Activated naive CD8-positive, alpha-beta T cell (primary cell): ENCODE measurements around the gene ALPL.

Experiments used
- H3K27ac Mint-ChIP-seq: one replicate; pipeline ENCODE4 v1.8.0; 2021; ENCODE audit warnings: mixed read lengths
- H3K27me3 Mint-ChIP-seq: one replicate; pipeline ENCODE4 v1.8.0; 2021; ENCODE audit warnings: mixed read lengths
- H3K36me3 Mint-ChIP-seq: one replicate; pipeline ENCODE4 v1.8.0; 2021; ENCODE audit warnings: mixed read lengths
- H3K4me1 Mint-ChIP-seq: one replicate; pipeline ENCODE4 v1.8.0; 2021; ENCODE audit warnings: low read depth, mixed read lengths
- H3K4me3 Mint-ChIP-seq: one replicate; pipeline ENCODE4 v1.8.0; 2021; ENCODE audit warnings: mild to moderate bottlenecking, mixed read lengths
- H3K9me3 Mint-ChIP-seq: one replicate; pipeline ENCODE4 v1.8.0; 2021; ENCODE audit warnings: low read depth, mixed read lengths

ALPL gene

GRCh38 chr1:21570528-21570875 is 61.3 kb downstream of the ALPL start:
- H3K4me3 Mint-ChIP-seq = no peak overlapping the region
- no peak overlapping the region for H3K27ac Mint-ChIP-seq
- peaks cover 10% of the 10 kb centered on the region for H3K27me3 Mint-ChIP-seq
- no peaks in the 10 kb centered on the region for H3K9me3 Mint-ChIP-seq
- H3K36me3 Mint-ChIP-seq = no peaks in the 10 kb centered on the region
- H3K4me1 Mint-ChIP-seq = no peaks in the 10 kb centered on the region

GRCh38 chr1:21570885-21571284 is 61.7 kb downstream of the ALPL start:
- Mint-ChIP-seq H3K27ac (no peak overlapping the region), H3K27me3 (peaks cover 10% of the 10 kb centered on the region), H3K36me3 (no peaks in the 10 kb centered on the region), H3K9me3 (no peaks in the 10 kb centered on the region), H3K4me3 (no peak overlapping the region), H3K4me1 (no peaks in the 10 kb centered on the region)

- Mint-ChIP-seq H3K4me3 (no peak overlapping the region), H3K27me3 (peaks cover 13% of the 10 kb centered on the region), H3K4me1 (no peaks in the 10 kb centered on the region), H3K36me3 (no peaks in the 10 kb centered on the region), H3K27ac (no peak overlapping the region), H3K9me3 (no peaks in the 10 kb centered on the region)
Measured at GRCh38 chr1:21572221-21572620, 63.0 kb downstream of the ALPL start.

- Mint-ChIP-seq H3K4me1 (no peaks in the 10 kb centered on the region), H3K4me3 (no peak overlapping the region), H3K27me3 (peaks cover 13% of the 10 kb centered on the region), H3K27ac (no peak overlapping the region), H3K9me3 (no peaks in the 10 kb centered on the region), H3K36me3 (no peaks in the 10 kb centered on the region)
Measured at GRCh38 chr1:21572735-21573277, 63.6 kb downstream of the ALPL start.

GRCh38 chr1:21573475-21573874 is 64.3 kb downstream of the ALPL start:
- H3K4me1 Mint-ChIP-seq = no peaks in the 10 kb centered on the region
- H3K36me3 Mint-ChIP-seq = no peaks in the 10 kb centered on the region
- no peaks in the 10 kb centered on the region for H3K9me3 Mint-ChIP-seq
- H3K27me3 Mint-ChIP-seq = peaks cover 13% of the 10 kb centered on the region
- H3K27ac Mint-ChIP-seq = no peak overlapping the region
- no peak overlapping the region for H3K4me3 Mint-ChIP-seq

GRCh38 chr1:21573971-21574465 is 64.8 kb downstream of the ALPL start:
- no peak overlapping the region for H3K27ac Mint-ChIP-seq
- H3K4me3 Mint-ChIP-seq = no peak overlapping the region
- no peaks in the 10 kb centered on the region for H3K9me3 Mint-ChIP-seq
- no peaks in the 10 kb centered on the region for H3K36me3 Mint-ChIP-seq
- no peaks in the 10 kb centered on the region for H3K4me1 Mint-ChIP-seq
- H3K27me3 Mint-ChIP-seq = peaks cover 13% of the 10 kb centered on the region

GRCh38 chr1:21574466-21575151 is 65.4 kb downstream of the ALPL start:
- H3K27me3 Mint-ChIP-seq = peaks cover 13% of the 10 kb centered on the region
- H3K9me3 Mint-ChIP-seq = no peaks in the 10 kb centered on the region
- H3K27ac Mint-ChIP-seq = no peak overlapping the region
- H3K4me3 Mint-ChIP-seq = no peak overlapping the region
- H3K4me1 Mint-ChIP-seq = no peaks in the 10 kb centered on the region
- H3K36me3 Mint-ChIP-seq = no peaks in the 10 kb centered on the region

- no peaks in the 10 kb centered on the region for H3K9me3 Mint-ChIP-seq
- H3K27ac Mint-ChIP-seq = no peak overlapping the region
- no peaks in the 10 kb centered on the region for H3K4me1 Mint-ChIP-seq
- no peaks in the 10 kb centered on the region for H3K36me3 Mint-ChIP-seq
- peaks cover 13% of the 10 kb centered on the region for H3K27me3 Mint-ChIP-seq
- H3K4me3 Mint-ChIP-seq = no peak overlapping the region
Measured at GRCh38 chr1:21575351-21575942, 66.2 kb downstream of the ALPL start.

GRCh38 chr1:21576031-21576797 is 67.0 kb downstream of the ALPL start:
- Mint-ChIP-seq H3K4me3 (no peak overlapping the region), H3K9me3 (no peaks in the 10 kb centered on the region), H3K4me1 (no peaks in the 10 kb centered on the region)

GRCh38 chr1:21576798-21577187 is 67.6 kb downstream of the ALPL start:
- Mint-ChIP-seq H3K36me3 (no peaks in the 10 kb centered on the region), H3K4me1 (no peaks in the 10 kb centered on the region)

More at GRCh38 chr1:21576031-21576797, 67.0 kb downstream of the ALPL start:
- Mint-ChIP-seq H3K36me3 (no peaks in the 10 kb centered on the region), H3K27me3 (peaks cover 11% of the 10 kb centered on the region), H3K27ac (no peak overlapping the region)

GRCh38 chr1:21577324-21577723 is 68.1 kb downstream of the ALPL start:
- Mint-ChIP-seq H3K4me1 (no peaks in the 10 kb centered on the region), H3K4me3 (no peak overlapping the region), H3K36me3 (no peaks in the 10 kb centered on the region), H3K27ac (no peak overlapping the region), H3K27me3 (peaks cover 10% of the 10 kb centered on the region), H3K9me3 (no peaks in the 10 kb centered on the region)

More at GRCh38 chr1:21576798-21577187, 67.6 kb downstream of the ALPL start:
- H3K9me3 Mint-ChIP-seq = no peaks in the 10 kb centered on the region
- H3K27me3 Mint-ChIP-seq = peaks cover 11% of the 10 kb centered on the region
- H3K27ac Mint-ChIP-seq = no peak overlapping the region
- no peak overlapping the region for H3K4me3 Mint-ChIP-seq

- no peaks in the 10 kb centered on the region for H3K9me3 Mint-ChIP-seq
- H3K27ac Mint-ChIP-seq = no peak overlapping the region
- H3K4me3 Mint-ChIP-seq = no peak overlapping the region
- H3K27me3 Mint-ChIP-seq = peaks cover 13% of the 10 kb centered on the region
- H3K36me3 Mint-ChIP-seq = no peaks in the 10 kb centered on the region
- no peaks in the 10 kb centered on the region for H3K4me1 Mint-ChIP-seq
Measured at GRCh38 chr1:21577933-21578332, 68.7 kb downstream of the ALPL start.

GRCh38 chr1:21579791-21580190 is 70.6 kb downstream of the ALPL start:
- H3K36me3 Mint-ChIP-seq = no peaks in the 10 kb centered on the region
- H3K27ac Mint-ChIP-seq = no peak overlapping the region
- H3K9me3 Mint-ChIP-seq = no peaks in the 10 kb centered on the region
- H3K27me3 Mint-ChIP-seq = peaks cover 8% of the 10 kb centered on the region
- H3K4me3 Mint-ChIP-seq = no peak overlapping the region
- H3K4me1 Mint-ChIP-seq = no peaks in the 10 kb centered on the region

- H3K27me3 Mint-ChIP-seq = peaks cover 14% of the 10 kb centered on the region
- H3K9me3 Mint-ChIP-seq = no peaks in the 10 kb centered on the region
- no peaks in the 10 kb centered on the region for H3K36me3 Mint-ChIP-seq
- no peak overlapping the region for H3K27ac Mint-ChIP-seq
- H3K4me1 Mint-ChIP-seq = no peaks in the 10 kb centered on the region
- no peak overlapping the region for H3K4me3 Mint-ChIP-seq
Measured at GRCh38 chr1:21584096-21584495, 74.9 kb downstream of the ALPL start.

- no peaks in the 10 kb centered on the region for H3K9me3 Mint-ChIP-seq
- H3K27me3 Mint-ChIP-seq = peaks cover 14% of the 10 kb centered on the region
- H3K27ac Mint-ChIP-seq = no peak overlapping the region
- no peaks in the 10 kb centered on the region for H3K4me1 Mint-ChIP-seq
- no peak overlapping the region for H3K4me3 Mint-ChIP-seq
- H3K36me3 Mint-ChIP-seq = no peaks in the 10 kb centered on the region
Measured at GRCh38 chr1:21585037-21585436, 75.8 kb downstream of the ALPL start.
